AG04449 (cell line): Measurements from ENCODE around the gene NKG7.

Source experiments
- CTCF ChIA-PET: fragments of 350-600 bp; formaldehyde crosslinking; extraction: SDS; loops from one replicate; lab custom pipeline; 2021; ENCODE audit warnings: antibody characterized with exemption; lab: Yijun Ruan, JAX
- POLR2A ChIA-PET: fragments of 400-600, 350-600 bp; formaldehyde crosslinking; extraction: SDS; loops from one replicate; lab custom pipeline; 2020; ENCODE audit warnings: antibody characterized with exemption, inconsistent platforms; lab: Yijun Ruan, JAX
- DNase-seq: peaks from one replicate; pipeline ENCODE4 v3.0.0-alpha.2; 2010; ENCODE audit warnings: low read depth, low spot score
- H3K4me3 ChIP-seq: 2 replicates; pipeline ENCODE4 v1.5.1; 2011; ENCODE audit warnings: low read depth, mild to moderate bottlenecking, control low read depth, low read length
- CTCF ChIP-seq: IDR thresholded peaks from one replicate; pipeline ENCODE4 v1.5.1; 2011; ENCODE audit warnings: mild to moderate bottlenecking, moderate library complexity, low read length, control low read depth, inconsistent platforms; ENCODE audit not compliant: insufficient read depth; ENCODE audit errors: missing control alignments

Gene NKG7

GRCh38 chr19:51356159-51356801 lies 16.2 kb downstream of the NKG7 start:
- POLR2A ChIA-PET = no interaction called here
- no peak for DNase-seq
- no peak for TF ChIP-seq CTCF
- no peak overlapping the region for H3K4me3 ChIP-seq
- CTCF ChIA-PET = interaction anchor here (1.5 kb wide), 1 partner anchor 17 kb away, joined by 7 read pairs; no protein-coding TSS in a partner anchor

- CTCF ChIA-PET = interaction anchor here (1.1 kb wide), 1 partner anchor 13 kb away, joined by 7 read pairs; the partner anchor contains the start of gene VSIG10L
- no peak for DNase-seq
- POLR2A ChIA-PET = no interaction called here
- TF ChIP-seq CTCF = no peak
- H3K4me3 ChIP-seq = no peak overlapping the region
Measured at GRCh38 chr19:51354742-51355148, 17.7 kb downstream of the NKG7 start.

- POLR2A ChIA-PET = no interaction called here
Measured at GRCh38 chr19:51354103-51354741, 18.2 kb downstream of the NKG7 start.

GRCh38 chr19:51352783-51353360 lies 19.6 kb downstream of the NKG7 start:
- CTCF ChIA-PET = no interaction called here
- no peak overlapping the region for H3K4me3 ChIP-seq
- POLR2A ChIA-PET = no interaction called here
- no peak for DNase-seq
- TF ChIP-seq CTCF = no peak

More at GRCh38 chr19:51354103-51354741, 18.2 kb downstream of the NKG7 start:
- H3K4me3 ChIP-seq = no peak overlapping the region
- no peak for DNase-seq
- CTCF ChIA-PET = interaction anchor here (1.1 kb wide), 1 partner anchor 13 kb away, joined by 7 read pairs; the partner anchor contains the start of gene VSIG10L
- no peak for TF ChIP-seq CTCF

- no peak for DNase-seq
- ChIA-PET CTCF (interaction anchor here (1.0 to 1.6 kb wide), 3 partner anchors 9 to 13 kb away, joined by 3 to 6 read pairs (median 6); partner anchors contain the start of gene VSIG10L), POLR2A (interaction anchor here (1.1 kb wide), 1 partner anchor 8 kb away, joined by 3 read pairs; no protein-coding TSS in a partner anchor)
- no peak for TF ChIP-seq CTCF
- H3K4me3 ChIP-seq = no peak overlapping the region
Measured at GRCh38 chr19:51351266-51351990, 21.0 kb downstream of the NKG7 start.
